Lower leg skin (tissue), 3 donors: Measurements from ENCODE around the gene EPC2.

Source experiments
- CTCF ChIP-seq, 3 donors: fragments of 450-650 bp; IDR thresholded peaks; one replicate each; pipeline ENCODE4 v1.5.1; 2016; ENCODE audit warnings: antibody characterized with exemption in 3 of 3, mild to moderate bottlenecking in 3 of 3, moderate library complexity in 2 of 3
- POLR2A ChIP-seq, 2 donors: fragments of 450-650 bp; IDR thresholded peaks; one replicate each; pipeline ENCODE4 v1.6.1; 2016 to 2017; ENCODE audit warnings: antibody characterized with exemption in 2 of 2, mild to moderate bottlenecking in 1 of 2, moderate library complexity in 1 of 2

GRCh38 chr2:148701877-148702276 is 57.3 kb downstream of the EPC2 start:
- no peak for TF ChIP-seq CTCF (IDR thresholded peaks at IDR 0.05)
- no peak for TF ChIP-seq POLR2A (IDR thresholded peaks at IDR 0.05)
